K562 (cell line): ENCODE measurements around the gene EXO5. TPM values are rescaled to one million over a fixed set of nuclear protein-coding genes. Genes with fewer than 3 reads are reported as not detected.
A peak's percentile ranks its signal among the peaks of the same experiment; 100 is the strongest.

Source experiments
- ARHGAP35 ChIP-seq: fragments of 450-650 bp; IDR thresholded peaks from 2 replicates; pipeline ENCODE4 v1.6.1; 2018; ENCODE audit not compliant: partially characterized antibody
- BRD4 ChIP-seq: fragments of 200-600 bp; sonication (generic); IDR thresholded peaks from 2 replicates; pipeline ENCODE4 v1.6.1; 2017; ENCODE audit warnings: inconsistent platforms
- CBFA2T3 ChIP-seq: fragments of 450-650 bp; IDR thresholded peaks from 2 replicates; pipeline ENCODE4 v1.6.1; 2017
- CHD4 ChIP-seq: fragments of 200-600 bp; sonication (generic); IDR thresholded peaks from 3 replicates; pipeline ENCODE4 v1.6.1; 2012; ENCODE audit warnings: low read depth, mild to moderate bottlenecking, mixed read lengths, low read length, inconsistent platforms; ENCODE audit not compliant: insufficient read depth, insufficient replicate concordance, poor library complexity, severe bottlenecking
- CREM ChIP-seq: IDR thresholded peaks from 2 replicates; pipeline ENCODE4 v1.6.1; 2014; ENCODE audit warnings: antibody characterized with exemption, low read depth
- HDAC1 ChIP-seq, 2 experiments: fragments of 450-650 bp; IDR thresholded peaks; 2 replicates each; pipeline ENCODE4 v1.6.1; 2016 to 2017; ENCODE audit warnings: inconsistent platforms in 1 of 2, mild to moderate bottlenecking in 1 of 2, moderate library complexity in 1 of 2
- HDGF ChIP-seq: fragments of 450-650 bp; IDR thresholded peaks from 2 replicates; pipeline ENCODE4 v1.6.1; 2016
- KLF6 ChIP-seq: fragments of 250-450 bp; sonication (Bioruptor Pico); IDR thresholded peaks from 2 replicates; pipeline ENCODE4 v1.4.0; 2020; ENCODE audit warnings: mild to moderate bottlenecking, moderate library complexity, borderline replicate concordance
- MCM5 ChIP-seq: fragments of 450-650 bp; IDR thresholded peaks from 2 replicates; pipeline ENCODE4 v1.6.1; 2016; ENCODE audit warnings: low read depth
- RBFOX2 ChIP-seq: fragments of 200-400 bp; formaldehyde crosslinking; IDR thresholded peaks from 2 replicates; pipeline ENCODE4 v1.6.1; 2017; ENCODE audit warnings: low read depth, mild to moderate bottlenecking, low read length, moderate library complexity
- SIN3A ChIP-seq, 2 experiments: fragments of 150-350 bp in 1 of 2; IDR thresholded peaks; 2 replicates each; pipeline ENCODE4 v1.6.1; 2011 to 2016; ENCODE audit warnings: borderline replicate concordance in 2 of 2, low read depth in 2 of 2, low read length in 2 of 2, mild to moderate bottlenecking in 2 of 2, moderate library complexity in 2 of 2; ENCODE audit not compliant: control insufficient read depth in 1 of 2
- SMC3 ChIP-seq: conservative IDR thresholded peaks from 2 replicates; pipeline ENCODE4 v1.6.1; 2011; ENCODE audit warnings: low read depth, low read length, improper control_type of control experiment; ENCODE audit not compliant: insufficient read depth
- SP2 ChIP-seq: IDR thresholded peaks from 2 replicates; pipeline ENCODE4 v1.6.1; 2011; ENCODE audit warnings: mild to moderate bottlenecking, low read depth, low read length, moderate library complexity; ENCODE audit not compliant: poor library complexity, severe bottlenecking; ENCODE audit errors: extremely low read depth
- U2AF2 ChIP-seq: fragments of 200-400 bp; formaldehyde crosslinking; optimal IDR thresholded peaks from 2 replicates; pipeline ENCODE3; 2017; ENCODE audit warnings: low read depth, mild to moderate bottlenecking, low read length
- ZNF24 ChIP-seq: fragments of 450-650 bp; IDR thresholded peaks from 2 replicates; pipeline ENCODE4 v1.6.1; 2016
- ZNF717 ChIP-seq: fragments of 250-450 bp; sonication (Bioruptor Pico); IDR thresholded peaks from 2 replicates; pipeline ENCODE4 v1.5.0; 2021
- polyA plus RNA-seq, 8 experiments: library from polyadenylated mRNA; depleted of rRNA in 4 of 8; stranded (reverse) in 5 of 8; unstranded in 3 of 8; fragments of >200 nt; fragmentation: Nextera tagmentation in 2 of 8; fragmentation: Illumina TruSeq in 1 of 8; extraction: Ambion mirVana in 2 of 8; extraction: Trizol in 1 of 8; gene quantifications; 2 replicates each; pipeline versions ENCODE4 v1.2.1 to v1.2.3, GENCODE V29; 2011 to 2014; ENCODE audit warnings: inconsistent platforms in 1 of 8, missing spikeins in 1 of 8
- total RNA-seq, 7 experiments: library from RNA; depleted of rRNA in 6 of 7; stranded (reverse); fragments of >200 nt in 6 of 7; fragmentation: Illumina TruSeq in 2 of 7; extraction: Trizol in 2 of 7; gene quantifications; 2 replicates each; pipeline versions ENCODE4 v1.2.1 to v1.2.3, GENCODE V29; 2011 to 2021; ENCODE audit warnings: low replicate concordance in 1 of 7
- TF ChIP-seq, protein P1 (sequence below): fragments of 200-400 bp; formaldehyde crosslinking; IDR thresholded peaks from 2 replicates; pipeline ENCODE4 v1.6.1; 2017; ENCODE audit warnings: mild to moderate bottlenecking, low read depth, low read length, moderate library complexity
- TF ChIP-seq, protein P2 (sequence below): sonication (generic); formaldehyde crosslinking; IDR thresholded peaks from 2 replicates; pipeline ENCODE4 v1.5.0; 2020; ENCODE audit warnings: missing genetic modification reagents
- TF ChIP-seq, protein P3 (sequence below), 2 experiments: fragments of 450-650 bp; IDR thresholded peaks; 2 replicates each; pipeline ENCODE4 v1.6.1; 2016
- TF ChIP-seq, protein P4 (sequence below): fragments of 250-450 bp; sonication (Bioruptor Pico); IDR thresholded peaks from 2 replicates; pipeline ENCODE4 v1.4.0; 2020; ENCODE audit warnings: mild to moderate bottlenecking
- TF ChIP-seq, protein P5 (sequence below): fragments of 450-650 bp; formaldehyde crosslinking; IDR thresholded peaks from 2 replicates; pipeline ENCODE4 v1.4.0; 2020; ENCODE audit warnings: mild to moderate bottlenecking, mixed read lengths

Gene EXO5
- total and polyA plus RNA-seq, 9 of the 15 experiments (the other 6 are each of a cell fraction or from before 2014, with no cell fraction given): 1.1 to 4.3 (median 2.8) TPM

DNA sequence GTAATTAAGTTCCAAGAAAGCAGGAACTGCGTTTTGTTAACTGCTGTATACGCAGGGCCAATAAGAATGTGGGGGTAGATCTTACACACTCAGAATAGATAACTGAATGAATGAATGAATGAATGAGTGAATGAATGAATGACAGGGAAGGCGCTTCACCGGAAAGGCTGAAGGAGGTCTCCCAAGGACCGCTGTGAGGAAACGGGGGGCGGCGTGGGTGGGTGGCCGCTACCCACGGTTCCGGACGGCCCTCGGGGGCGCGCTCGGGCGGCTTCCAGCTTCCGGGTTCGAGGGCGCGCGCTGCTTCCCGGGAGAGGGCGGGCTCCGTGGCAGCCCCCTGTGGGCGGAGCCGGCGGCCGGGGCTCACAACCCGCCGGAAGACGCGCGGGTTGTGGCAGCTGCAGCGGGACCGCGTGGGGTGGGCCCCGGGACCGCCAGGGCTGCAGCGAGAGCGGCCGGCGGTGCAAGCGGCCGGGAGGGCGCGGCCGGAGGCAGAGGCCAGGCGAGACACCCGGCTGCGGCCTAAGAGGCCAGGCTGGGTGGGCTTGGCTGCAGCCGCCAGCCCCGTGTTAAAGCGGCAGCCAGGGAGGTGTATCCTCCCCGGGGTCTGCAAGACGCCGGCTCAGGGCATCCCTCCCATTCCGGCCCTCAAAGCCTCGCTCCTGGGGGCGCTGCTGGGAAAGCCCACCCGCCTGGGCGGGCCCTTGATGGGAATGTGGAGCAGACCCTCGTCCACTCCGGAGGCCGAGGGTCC lies 31.5 kb upstream of the EXO5 start, which contains the start of gene ZFP69 (continued):
- TF ChIP-seq KLF6 (CRISPR knock-in tag): no peak
- TF ChIP-seq SIN3A (IDR thresholded peaks at IDR 0.05; ENCODE audit: borderline replicate concordance in 2 of 2, control insufficient read depth in 1 of 2, low read depth in 2 of 2, low read length in 2 of 2): peak in 1 of 2 experiments; percentile 49; a peak in 1 of 4 replicates
- TF ChIP-seq SP2: no peak
- TF ChIP-seq, protein P1, sequence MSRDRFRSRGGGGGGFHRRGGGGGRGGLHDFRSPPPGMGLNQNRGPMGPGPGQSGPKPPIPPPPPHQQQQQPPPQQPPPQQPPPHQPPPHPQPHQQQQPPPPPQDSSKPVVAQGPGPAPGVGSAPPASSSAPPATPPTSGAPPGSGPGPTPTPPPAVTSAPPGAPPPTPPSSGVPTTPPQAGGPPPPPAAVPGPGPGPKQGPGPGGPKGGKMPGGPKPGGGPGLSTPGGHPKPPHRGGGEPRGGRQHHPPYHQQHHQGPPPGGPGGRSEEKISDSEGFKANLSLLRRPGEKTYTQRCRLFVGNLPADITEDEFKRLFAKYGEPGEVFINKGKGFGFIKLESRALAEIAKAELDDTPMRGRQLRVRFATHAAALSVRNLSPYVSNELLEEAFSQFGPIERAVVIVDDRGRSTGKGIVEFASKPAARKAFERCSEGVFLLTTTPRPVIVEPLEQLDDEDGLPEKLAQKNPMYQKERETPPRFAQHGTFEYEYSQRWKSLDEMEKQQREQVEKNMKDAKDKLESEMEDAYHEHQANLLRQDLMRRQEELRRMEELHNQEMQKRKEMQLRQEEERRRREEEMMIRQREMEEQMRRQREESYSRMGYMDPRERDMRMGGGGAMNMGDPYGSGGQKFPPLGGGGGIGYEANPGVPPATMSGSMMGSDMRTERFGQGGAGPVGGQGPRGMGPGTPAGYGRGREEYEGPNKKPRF: no peak
- peak; percentile 89 for TF ChIP-seq RBFOX2
- TF ChIP-seq ZNF24: peak; percentile 100
- no peak for TF ChIP-seq CBFA2T3
- no peak for TF ChIP-seq ARHGAP35
- no peak for TF ChIP-seq MCM5
- TF ChIP-seq, protein P2, sequence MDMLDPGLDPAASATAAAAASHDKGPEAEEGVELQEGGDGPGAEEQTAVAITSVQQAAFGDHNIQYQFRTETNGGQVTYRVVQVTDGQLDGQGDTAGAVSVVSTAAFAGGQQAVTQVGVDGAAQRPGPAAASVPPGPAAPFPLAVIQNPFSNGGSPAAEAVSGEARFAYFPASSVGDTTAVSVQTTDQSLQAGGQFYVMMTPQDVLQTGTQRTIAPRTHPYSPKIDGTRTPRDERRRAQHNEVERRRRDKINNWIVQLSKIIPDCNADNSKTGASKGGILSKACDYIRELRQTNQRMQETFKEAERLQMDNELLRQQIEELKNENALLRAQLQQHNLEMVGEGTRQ (CRISPR knock-in tag): no peak
- peak in 1 of 2 experiments; percentile 70; a peak in 2 of 4 replicates for TF ChIP-seq HDAC1 (IDR thresholded peaks at IDR 0.05)
- TF ChIP-seq, protein P3, sequence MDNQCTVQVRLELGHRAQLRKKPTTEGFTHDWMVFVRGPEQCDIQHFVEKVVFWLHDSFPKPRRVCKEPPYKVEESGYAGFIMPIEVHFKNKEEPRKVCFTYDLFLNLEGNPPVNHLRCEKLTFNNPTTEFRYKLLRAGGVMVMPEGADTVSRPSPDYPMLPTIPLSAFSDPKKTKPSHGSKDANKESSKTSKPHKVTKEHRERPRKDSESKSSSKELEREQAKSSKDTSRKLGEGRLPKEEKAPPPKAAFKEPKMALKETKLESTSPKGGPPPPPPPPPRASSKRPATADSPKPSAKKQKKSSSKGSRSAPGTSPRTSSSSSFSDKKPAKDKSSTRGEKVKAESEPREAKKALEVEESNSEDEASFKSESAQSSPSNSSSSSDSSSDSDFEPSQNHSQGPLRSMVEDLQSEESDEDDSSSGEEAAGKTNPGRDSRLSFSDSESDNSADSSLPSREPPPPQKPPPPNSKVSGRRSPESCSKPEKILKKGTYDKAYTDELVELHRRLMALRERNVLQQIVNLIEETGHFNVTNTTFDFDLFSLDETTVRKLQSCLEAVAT (IDR thresholded peaks at IDR 0.05): no peak
- TF ChIP-seq, protein P4, sequence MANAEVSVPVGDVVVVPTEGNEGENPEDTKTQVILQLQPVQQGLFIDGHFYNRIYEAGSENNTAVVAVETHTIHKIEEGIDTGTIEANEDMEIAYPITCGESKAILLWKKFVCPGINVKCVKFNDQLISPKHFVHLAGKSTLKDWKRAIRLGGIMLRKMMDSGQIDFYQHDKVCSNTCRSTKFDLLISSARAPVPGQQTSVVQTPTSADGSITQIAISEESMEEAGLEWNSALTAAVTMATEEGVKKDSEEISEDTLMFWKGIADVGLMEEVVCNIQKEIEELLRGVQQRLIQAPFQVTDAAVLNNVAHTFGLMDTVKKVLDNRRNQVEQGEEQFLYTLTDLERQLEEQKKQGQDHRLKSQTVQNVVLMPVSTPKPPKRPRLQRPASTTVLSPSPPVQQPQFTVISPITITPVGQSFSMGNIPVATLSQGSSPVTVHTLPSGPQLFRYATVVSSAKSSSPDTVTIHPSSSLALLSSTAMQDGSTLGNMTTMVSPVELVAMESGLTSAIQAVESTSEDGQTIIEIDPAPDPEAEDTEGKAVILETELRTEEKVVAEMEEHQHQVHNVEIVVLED: no peak
- TF ChIP-seq CREM: peak; percentile 27; the same call in 1 of the 2 replicates
- no peak for TF ChIP-seq BRD4
- TF ChIP-seq ZNF717 (CRISPR knock-in tag): no peak
- no peak for TF ChIP-seq SMC3
- no peak for TF ChIP-seq U2AF2
- TF ChIP-seq, protein P5, sequence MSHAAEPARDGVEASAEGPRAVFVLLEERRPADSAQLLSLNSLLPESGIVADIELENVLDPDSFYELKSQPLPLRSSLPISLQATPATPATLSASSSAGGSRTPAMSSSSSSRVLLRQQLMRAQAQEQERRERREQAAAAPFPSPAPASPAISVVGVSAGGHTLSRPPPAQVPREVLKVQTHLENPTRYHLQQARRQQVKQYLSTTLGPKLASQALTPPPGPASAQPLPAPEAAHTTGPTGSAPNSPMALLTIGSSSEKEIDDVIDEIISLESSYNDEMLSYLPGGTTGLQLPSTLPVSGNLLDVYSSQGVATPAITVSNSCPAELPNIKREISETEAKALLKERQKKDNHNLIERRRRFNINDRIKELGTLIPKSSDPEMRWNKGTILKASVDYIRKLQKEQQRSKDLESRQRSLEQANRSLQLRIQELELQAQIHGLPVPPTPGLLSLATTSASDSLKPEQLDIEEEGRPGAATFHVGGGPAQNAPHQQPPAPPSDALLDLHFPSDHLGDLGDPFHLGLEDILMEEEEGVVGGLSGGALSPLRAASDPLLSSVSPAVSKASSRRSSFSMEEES (CRISPR knock-in tag): no peak
- TF ChIP-seq CHD4: no peak
- no peak for TF ChIP-seq HDGF
